ENCODE measurements around the gene KIAA1217. TPM values are rescaled to one million over a fixed set of nuclear protein-coding genes. Genes with fewer than 3 reads are reported as not detected.

Gene KIAA1217
- total and polyA plus RNA-seq, 2 of the 8 experiments (the other 6 are each of a cell fraction or from before 2014, with no cell fraction given), result 4.5 to 15.6 TPM

GRCh38 chr10:24376731-24377130 is 167.8 kb downstream of the KIAA1217 start:
- Histone ChIP-seq H3K56ac (replicated peaks; ENCODE audit: insufficient read length, low read depth, low read length) (no peak overlapping the region), H2AK5ac (ENCODE audit: low read depth, low read length) (no peak overlapping the region), H2BK15ac (ENCODE audit: low read length) (no peak overlapping the region), H3K27ac (ENCODE audit: low read depth, low read length) (no peak overlapping the region), H2AFZ (ENCODE audit: low read length) (no peak overlapping the region), H3K4me1 (replicated peaks in 1 of 4; ENCODE audit: control insufficient read depth in 3 of 4, insufficient read depth in 4 of 4, low read length in 3 of 4) (peaks cover 0 to 7% (median 4%) of the 10 kb centered on the region in 4 experiments; a peak in 3 of 7 replicates), H4K91ac (replicated peaks; ENCODE audit: insufficient read length, low read length) (no peak overlapping the region), H4K5ac (ENCODE audit: insufficient read length, low read depth, low read length) (no peak overlapping the region), H3K36me3 (ENCODE audit: control insufficient read depth in 2 of 4, insufficient read depth in 4 of 4, low read length in 3 of 4) (0 out of 8 replicates have a peak, but pooled peaks cover 0 to 2% (median 0%) of the 10 kb centered on the region in 4 experiments), H3K18ac (ENCODE audit: extremely low read depth, low read length) (no peak overlapping the region), H2BK5ac (ENCODE audit: low read depth, low read length) (no peak overlapping the region), H3K9ac (replicated peaks in 1 of 4; ENCODE audit: extremely low read depth in 1 of 4, low read depth in 3 of 4, low read length in 3 of 4) (no peak overlapping the region), H2BK20ac (ENCODE audit: low read length) (no peak overlapping the region), H2BK120ac (replicated peaks; ENCODE audit: low read depth, low read length) (no peak overlapping the region), H3K14ac (ENCODE audit: insufficient read length) (no peak overlapping the region), H3K79me1 (ENCODE audit: low read depth, low read length) (peaks cover 2% of the 10 kb centered on the region; the same call in 1 of the 2 replicates), H2BK12ac (ENCODE audit: low read depth, low read length) (no peak overlapping the region), H4K8ac (ENCODE audit: extremely low read depth, insufficient read depth, low read length) (no peak overlapping the region), H3K79me2 (ENCODE audit: control insufficient read depth in 1 of 2, insufficient read depth in 2 of 2, low read length in 2 of 2) (no peaks in the 10 kb centered on the region), H3K27me3 (replicated peaks in 1 of 4; ENCODE audit: control insufficient read depth in 3 of 4, extremely low read depth in 1 of 4, insufficient read depth in 3 of 4, low read length in 3 of 4) (no peaks in the 10 kb centered on the region), H3K9me3 (ENCODE audit: insufficient read depth in 2 of 2, low read depth in 1 of 2, low read length in 1 of 2) (peaks cover 6 to 7% of the 10 kb centered on the region in 2 experiments; a peak in 3 of 4 replicates), H3K23ac (ENCODE audit: insufficient read length) (no peak overlapping the region), H3K4me2 (ENCODE audit: insufficient read depth in 1 of 2, low read depth in 2 of 2, low read length in 2 of 2) (no peak overlapping the region), H3K4me3 (ENCODE audit: extremely low read depth in 1 of 4, insufficient read depth in 2 of 4, low read depth in 3 of 4, low read length in 4 of 4) (no peak overlapping the region), H3K4ac (replicated peaks; ENCODE audit: insufficient read length, low read depth, low read length) (no peak overlapping the region), H4K20me1 (replicated peaks in 1 of 2; ENCODE audit: control insufficient read depth in 1 of 2, insufficient read depth in 2 of 2, low read length in 2 of 2) (no peaks in the 10 kb centered on the region), H3K23me2 (ENCODE audit: low read depth, low read length) (no peaks in the 10 kb centered on the region)
- ChIA-PET CTCF (ENCODE audit: partially characterized antibody) (interaction anchor here (0.6 to 1.2 kb wide), 4 partner anchors 150 to 382 kb away, joined by 3 to 4 read pairs (median 3); no protein-coding TSS in a partner anchor), POLR2A (ENCODE audit: partially characterized antibody) (no interaction called here)
- DNase-seq (ENCODE audit: low read depth in 1 of 2, low spot score in 2 of 2), result no peak
- 99% methylated on average over 4 of the region's 4 CpGs; no CpG with 5 or more reads in 1 of the 2 experiments for WGBS, 2 experiments (ENCODE audit: extremely low coverage in 1 of 2, insufficient coverage in 1 of 2, insufficient read length in 1 of 2, insufficient replicate concordance in 2 of 2, low coverage in 1 of 2, low lambda C conversion rate in 2 of 2, missing lambda C conversion rate in 1 of 2)
- FAIRE-seq, result no peak
- no peak for TF ChIP-seq ASH2L (IDR thresholded peaks at IDR 0.05; ENCODE audit: low read length)
- no peak for TF ChIP-seq BRCA1 (IDR thresholded peaks at IDR 0.05; ENCODE audit: low read depth, low read length)
- TF ChIP-seq MAFK (IDR thresholded peaks at IDR 0.05; ENCODE audit: low read depth, low read length), result no peak
- no peak for TF ChIP-seq TAF7 (optimal IDR thresholded peaks at IDR 0.05; ENCODE audit: borderline replicate concordance, low read depth, low read length)

Data from H1 (cell line).